ENCODE measurements around the gene SCRT2.

DNA sequence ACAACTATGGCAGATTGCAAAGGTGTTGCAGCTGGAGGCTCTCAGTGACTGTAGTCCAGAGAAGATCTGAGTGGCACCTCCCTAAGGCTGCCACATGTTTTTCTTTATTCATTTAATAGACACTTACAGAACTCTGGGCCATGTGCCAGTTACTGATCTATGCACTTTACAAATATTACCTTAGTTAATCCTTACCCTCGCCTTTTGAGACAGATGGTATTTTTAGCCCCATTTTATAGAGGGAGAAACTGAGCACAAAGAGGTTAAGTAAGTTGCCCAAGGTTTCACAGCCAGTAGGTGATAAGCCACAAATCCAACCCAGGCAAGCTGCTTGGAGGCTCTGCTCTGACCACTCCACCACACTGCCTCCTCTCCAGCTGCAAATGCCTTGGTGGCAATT lies 6.5 kb upstream of the SCRT2 start:
- TF ChIP-seq, protein P1, sequence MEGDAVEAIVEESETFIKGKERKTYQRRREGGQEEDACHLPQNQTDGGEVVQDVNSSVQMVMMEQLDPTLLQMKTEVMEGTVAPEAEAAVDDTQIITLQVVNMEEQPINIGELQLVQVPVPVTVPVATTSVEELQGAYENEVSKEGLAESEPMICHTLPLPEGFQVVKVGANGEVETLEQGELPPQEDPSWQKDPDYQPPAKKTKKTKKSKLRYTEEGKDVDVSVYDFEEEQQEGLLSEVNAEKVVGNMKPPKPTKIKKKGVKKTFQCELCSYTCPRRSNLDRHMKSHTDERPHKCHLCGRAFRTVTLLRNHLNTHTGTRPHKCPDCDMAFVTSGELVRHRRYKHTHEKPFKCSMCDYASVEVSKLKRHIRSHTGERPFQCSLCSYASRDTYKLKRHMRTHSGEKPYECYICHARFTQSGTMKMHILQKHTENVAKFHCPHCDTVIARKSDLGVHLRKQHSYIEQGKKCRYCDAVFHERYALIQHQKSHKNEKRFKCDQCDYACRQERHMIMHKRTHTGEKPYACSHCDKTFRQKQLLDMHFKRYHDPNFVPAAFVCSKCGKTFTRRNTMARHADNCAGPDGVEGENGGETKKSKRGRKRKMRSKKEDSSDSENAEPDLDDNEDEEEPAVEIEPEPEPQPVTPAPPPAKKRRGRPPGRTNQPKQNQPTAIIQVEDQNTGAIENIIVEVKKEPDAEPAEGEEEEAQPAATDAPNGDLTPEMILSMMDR (conservative IDR thresholded peaks at IDR 0.05 in 1 of 2, IDR thresholded peaks at IDR 0.05 in 1 of 2; ENCODE audit: extremely low read depth in 1 of 2, insufficient read depth in 1 of 2, low read depth in 1 of 2, low read length in 2 of 2), result no peak
- no peak for TF ChIP-seq EZH2 (IDR thresholded peaks at IDR 0.05; ENCODE audit: borderline replicate concordance, low read length)
